DMS153 (cell line): ENCODE results near the gene A3GALT2.
"Not testable (repeated sequence)": the region's sequence is repeated elsewhere in the genome, so short reads cannot be mapped to it uniquely, and the experiment has no call there.

Experiments
- DNase-seq: peaks from one replicate; lab custom pipeline; 2025; lab: John Stamatoyannopoulos, UW

Gene A3GALT2

GRCh38 chr1:33311706-33312412, 9.0 kb downstream of the A3GALT2 start:
- no peak for DNase-seq

- DNase-seq: no peak
These were observed 10.2 kb downstream of the A3GALT2 start for GRCh38 chr1:33310702-33311101.

GRCh38 chr1:33309351-33309750, 11.5 kb downstream of the A3GALT2 start:
- not testable (repeated sequence) for DNase-seq

- DNase-seq: no peak
These were observed 13.4 kb downstream of the A3GALT2 start for GRCh38 chr1:33307494-33307864.

- no peak for DNase-seq
These were observed 14.0 kb downstream of the A3GALT2 start for GRCh38 chr1:33306653-33307493.

GRCh38 chr1:33305816-33306652, 14.9 kb downstream of the A3GALT2 start:
- DNase-seq: no peak

GRCh38 chr1:33305016-33305415, 15.9 kb downstream of the A3GALT2 start:
- DNase-seq: no peak

- DNase-seq: no peak
These were observed 18.6 kb downstream of the A3GALT2 start for GRCh38 chr1:33302325-33302724.

GRCh38 chr1:33301273-33301984, 19.5 kb downstream of the A3GALT2 start:
- no peak for DNase-seq

GRCh38 chr1:33300673-33301072, 20.2 kb downstream of the A3GALT2 start:
- DNase-seq: no peak

GRCh38 chr1:33299461-33300155, 21.3 kb downstream of the A3GALT2 start:
- DNase-seq: no peak

GRCh38 chr1:33298623-33299277, 22.1 kb downstream of the A3GALT2 start:
- no peak for DNase-seq

- DNase-seq: no peak
These were observed 22.8 kb downstream of the A3GALT2 start for GRCh38 chr1:33297911-33298622.

- no peak for DNase-seq
These were observed 24.1 kb downstream of the A3GALT2 start for GRCh38 chr1:33296824-33297223.

- DNase-seq: no peak
These were observed 24.8 kb downstream of the A3GALT2 start for GRCh38 chr1:33296082-33296458.

GRCh38 chr1:33295450-33296081, 25.3 kb downstream of the A3GALT2 start:
- peak; percentile 86 for DNase-seq

GRCh38 chr1:33295023-33295422, 25.9 kb downstream of the A3GALT2 start:
- no peak for DNase-seq

- no peak for DNase-seq
These were observed 26.6 kb downstream of the A3GALT2 start for GRCh38 chr1:33294071-33295010.
